Effector memory CD4-positive, alpha-beta T cell (primary cell): ENCODE measurements around the gene SMKR1.
"Not testable (repeated sequence)": the region's sequence is repeated elsewhere in the genome, so short reads cannot be mapped to it uniquely, and the experiment has no call there.

Experiments used
- DNase-seq, 3 donors: peaks; one replicate each; pipeline ENCODE4 v3.0.0-alpha.2; 2020
- H3K27ac ChIP-seq: 2 replicates; pipeline ENCODE4 v1.7.0; 2013; ENCODE audit warnings: mild to moderate bottlenecking, low read length, moderate library complexity; ENCODE audit not compliant: insufficient read depth, poor library complexity, severe bottlenecking
- H3K27me3 ChIP-seq: replicated peaks from 2 replicates; pipeline ENCODE4 v1.7.0; 2013; ENCODE audit warnings: mild to moderate bottlenecking, low read length; ENCODE audit not compliant: insufficient read depth, control insufficient read depth, poor library complexity, severe bottlenecking
- H3K36me3 ChIP-seq: 2 replicates; pipeline ENCODE4 v1.7.0; 2013; ENCODE audit warnings: mild to moderate bottlenecking, low read length, moderate library complexity; ENCODE audit not compliant: control insufficient read depth, insufficient read depth
- H3K4me1 ChIP-seq: 2 replicates; pipeline ENCODE4 v1.7.0; 2013; ENCODE audit warnings: low read length, mild to moderate bottlenecking; ENCODE audit not compliant: control insufficient read depth, insufficient read depth, poor library complexity, severe bottlenecking
- H3K4me3 ChIP-seq: 2 replicates; pipeline ENCODE4 v1.7.0; 2013; ENCODE audit warnings: low read length, low read depth, mild to moderate bottlenecking; ENCODE audit not compliant: insufficient read depth, poor library complexity, severe bottlenecking
- H3K9me3 ChIP-seq: 2 replicates; pipeline ENCODE4 v1.7.0; 2013; ENCODE audit warnings: mild to moderate bottlenecking, low read length, moderate library complexity; ENCODE audit not compliant: control insufficient read depth

Gene SMKR1

GRCh38 chr7:129465080-129465479, 37.3 kb upstream of the SMKR1 start:
- Histone ChIP-seq H3K27me3 (no peaks in the 10 kb centered on the region), H3K4me3 (no peak overlapping the region)

GRCh38 chr7:129466796-129467195, 35.5 kb upstream of the SMKR1 start:
- H3K27ac ChIP-seq: no peak overlapping the region
- DNase-seq: no peak
- H3K9me3 ChIP-seq: no peaks in the 10 kb centered on the region
- no peaks in the 10 kb centered on the region for H3K36me3 ChIP-seq
- H3K27me3 ChIP-seq: no peaks in the 10 kb centered on the region
- H3K4me1 ChIP-seq: no peaks in the 10 kb centered on the region
- no peak overlapping the region for H3K4me3 ChIP-seq

More at GRCh38 chr7:129465080-129465479, 37.3 kb upstream of the SMKR1 start:
- H3K27ac ChIP-seq: no peak overlapping the region
- H3K9me3 ChIP-seq: no peaks in the 10 kb centered on the region
- H3K4me1 ChIP-seq: no peaks in the 10 kb centered on the region
- no peaks in the 10 kb centered on the region for H3K36me3 ChIP-seq
- no peak for DNase-seq

GRCh38 chr7:129468087-129468486, 34.2 kb upstream of the SMKR1 start:
- H3K4me3 ChIP-seq: no peak overlapping the region
- no peaks in the 10 kb centered on the region for H3K4me1 ChIP-seq
- no peaks in the 10 kb centered on the region for H3K9me3 ChIP-seq
- no peak overlapping the region for H3K27ac ChIP-seq
- H3K27me3 ChIP-seq: no peaks in the 10 kb centered on the region
- no peak for DNase-seq
- no peaks in the 10 kb centered on the region for H3K36me3 ChIP-seq

- DNase-seq: no peak
- Histone ChIP-seq H3K4me1 (no peaks in the 10 kb centered on the region), H3K36me3 (no peaks in the 10 kb centered on the region), H3K4me3 (no peak overlapping the region), H3K9me3 (no peaks in the 10 kb centered on the region), H3K27me3 (no peaks in the 10 kb centered on the region), H3K27ac (no peak overlapping the region)
Observed at GRCh38 chr7:129468547-129468946, 33.8 kb upstream of the SMKR1 start.

- no peak overlapping the region for H3K27ac ChIP-seq
- no peaks in the 10 kb centered on the region for H3K27me3 ChIP-seq
- H3K4me3 ChIP-seq: no peak overlapping the region
- H3K4me1 ChIP-seq: no peaks in the 10 kb centered on the region
- no peaks in the 10 kb centered on the region for H3K36me3 ChIP-seq
- H3K9me3 ChIP-seq: no peaks in the 10 kb centered on the region
- DNase-seq: no peak
Observed at GRCh38 chr7:129469930-129470329, 32.4 kb upstream of the SMKR1 start.

GRCh38 chr7:129470411-129470810, 31.9 kb upstream of the SMKR1 start:
- no peaks in the 10 kb centered on the region for H3K9me3 ChIP-seq
- H3K4me1 ChIP-seq: no peaks in the 10 kb centered on the region
- H3K4me3 ChIP-seq: no peak overlapping the region
- no peaks in the 10 kb centered on the region for H3K36me3 ChIP-seq
- no peak for DNase-seq
- no peak overlapping the region for H3K27ac ChIP-seq
- H3K27me3 ChIP-seq: no peaks in the 10 kb centered on the region

GRCh38 chr7:129471402-129471827, 30.9 kb upstream of the SMKR1 start:
- Histone ChIP-seq H3K36me3 (no peaks in the 10 kb centered on the region), H3K4me3 (no peak overlapping the region), H3K27me3 (no peaks in the 10 kb centered on the region), H3K4me1 (no peaks in the 10 kb centered on the region), H3K9me3 (no peaks in the 10 kb centered on the region), H3K27ac (no peak overlapping the region)
- DNase-seq: no peak

GRCh38 chr7:129475931-129476330, 26.4 kb upstream of the SMKR1 start:
- H3K36me3 ChIP-seq, H3K4me3 ChIP-seq, H3K27me3 ChIP-seq, H3K27ac ChIP-seq, H3K9me3 ChIP-seq, H3K4me1 ChIP-seq, DNase-seq: not testable (repeated sequence)

GRCh38 chr7:129476398-129476797, 25.9 kb upstream of the SMKR1 start:
- not testable (repeated sequence) for DNase-seq, H3K27me3 ChIP-seq, H3K4me1 ChIP-seq, H3K4me3 ChIP-seq, H3K27ac ChIP-seq, H3K9me3 ChIP-seq, H3K36me3 ChIP-seq

- no peak overlapping the region for H3K4me3 ChIP-seq
- no peaks in the 10 kb centered on the region for H3K9me3 ChIP-seq
- no peaks in the 10 kb centered on the region for H3K36me3 ChIP-seq
- H3K27ac ChIP-seq: no peak overlapping the region
- no peak for DNase-seq
- H3K27me3 ChIP-seq: no peaks in the 10 kb centered on the region
- no peaks in the 10 kb centered on the region for H3K4me1 ChIP-seq
Observed at GRCh38 chr7:129479831-129480230, 22.5 kb upstream of the SMKR1 start.
